Dermis microvascular lymphatic vessel endothelial cell (primary cell): ENCODE data around the gene TRIM44. TPM values are rescaled to one million over a fixed set of nuclear protein-coding genes. Genes with fewer than 3 reads are reported as not detected.
"Not testable (repeated sequence)": the region's sequence is repeated elsewhere in the genome, so short reads cannot be mapped to it uniquely, and the experiment has no call there.

Experiments
- DNase-seq, 2 donors: peaks; one replicate each; pipeline versions ENCODE4 v3.0.0 to v3.0.0-alpha.2; 2010; ENCODE audit warnings: low read depth in 2 of 2
- total RNA-seq: library from RNA; depleted of rRNA; stranded (reverse); fragments of >200 nt; gene quantifications from 2 replicates; pipeline ENCODE4 v1.2.1, GENCODE V29; 2014

The TRIM44 gene
- total RNA-seq, 1 donor from 2014 or later, result 10.7 TPM

GRCh38 chr11:35632301-35632700, 30.3 kb upstream of the TRIM44 start:
- DNase-seq, result no peak

DNA sequence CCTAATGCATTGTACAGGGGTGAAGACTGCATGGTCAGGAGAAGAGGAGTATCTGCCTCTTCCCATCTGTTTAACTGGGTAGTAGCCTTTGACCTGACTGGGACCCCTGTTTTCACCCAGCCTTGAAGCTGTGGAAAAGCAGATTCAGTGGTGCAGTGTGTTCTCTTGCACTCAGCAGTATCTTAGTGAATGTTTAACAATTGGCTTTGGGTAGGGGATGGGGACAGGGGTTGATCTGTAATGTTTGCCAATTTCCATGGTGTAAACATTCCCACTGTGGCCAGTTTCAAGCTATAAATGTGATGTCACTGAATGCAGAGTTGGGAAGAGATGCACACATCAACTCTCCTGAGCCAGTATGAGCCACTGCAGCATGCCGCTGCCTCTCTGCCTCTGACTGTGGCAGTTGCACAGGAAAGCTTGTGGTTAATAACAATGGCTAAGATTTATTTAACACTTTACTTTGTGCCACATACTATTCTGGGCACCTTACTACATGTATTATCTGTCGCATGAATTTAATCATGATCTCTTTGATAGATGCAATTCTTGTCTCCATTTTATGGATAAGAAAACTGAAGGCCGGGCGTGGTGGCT, 28.6 kb upstream of the TRIM44 start:
- DNase-seq, result no peak

- DNase-seq, result no peak
These were observed 26.6 kb upstream of the TRIM44 start for GRCh38 chr11:35635933-35636332.

DNA sequence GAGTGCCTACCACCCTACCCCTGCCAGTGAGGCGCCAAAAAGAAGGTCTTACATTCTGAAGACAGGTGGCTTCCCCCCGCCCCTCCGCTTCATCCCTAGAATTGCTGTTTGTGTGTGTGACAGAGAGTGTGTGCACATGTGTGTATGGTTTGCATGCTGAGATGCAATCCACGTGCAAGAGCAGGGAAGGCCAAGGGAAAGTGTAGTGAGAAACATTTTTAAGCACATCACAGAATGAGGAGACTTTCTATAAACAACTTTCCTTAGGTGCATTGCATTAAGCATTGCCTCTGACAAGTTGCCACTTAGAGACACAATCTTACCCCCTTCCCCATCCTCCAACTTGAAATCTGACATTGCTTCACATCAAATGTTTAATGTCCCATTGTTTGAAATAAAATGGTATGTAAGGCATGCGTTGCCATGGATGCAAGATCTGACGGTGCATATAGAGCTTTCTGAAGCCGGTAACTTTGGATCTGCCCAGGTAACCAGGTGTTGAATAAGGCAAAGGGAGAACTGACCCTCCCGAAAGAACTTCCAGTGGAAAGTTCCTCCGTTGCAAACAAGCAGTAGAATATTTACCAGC, 22.9 kb upstream of the TRIM44 start:
- DNase-seq, result no peak

- DNase-seq, result peak in 1 of 2 donors; percentile 55
These were observed 21.2 kb upstream of the TRIM44 start for GRCh38 chr11:35641171-35641897.

DNA sequence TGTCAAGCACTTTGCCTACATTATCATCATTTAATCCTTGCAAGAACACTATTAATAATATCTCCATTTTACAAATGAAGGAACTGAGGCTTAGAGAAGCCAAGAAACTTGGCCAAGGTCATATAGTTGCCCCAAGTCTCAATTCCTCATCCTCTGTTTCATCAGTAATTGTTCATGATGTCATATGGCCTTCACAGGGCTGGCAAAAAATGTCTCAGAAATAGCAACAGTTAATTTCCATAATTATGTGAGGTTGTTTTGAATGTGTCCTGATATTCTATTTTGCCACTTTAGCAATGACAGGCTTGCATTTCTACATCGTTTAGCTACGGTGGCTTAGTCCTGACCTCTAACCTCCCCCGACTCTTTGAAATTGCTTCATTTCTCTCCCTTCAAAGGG, 20.6 kb upstream of the TRIM44 start:
- no peak for DNase-seq

DNA sequence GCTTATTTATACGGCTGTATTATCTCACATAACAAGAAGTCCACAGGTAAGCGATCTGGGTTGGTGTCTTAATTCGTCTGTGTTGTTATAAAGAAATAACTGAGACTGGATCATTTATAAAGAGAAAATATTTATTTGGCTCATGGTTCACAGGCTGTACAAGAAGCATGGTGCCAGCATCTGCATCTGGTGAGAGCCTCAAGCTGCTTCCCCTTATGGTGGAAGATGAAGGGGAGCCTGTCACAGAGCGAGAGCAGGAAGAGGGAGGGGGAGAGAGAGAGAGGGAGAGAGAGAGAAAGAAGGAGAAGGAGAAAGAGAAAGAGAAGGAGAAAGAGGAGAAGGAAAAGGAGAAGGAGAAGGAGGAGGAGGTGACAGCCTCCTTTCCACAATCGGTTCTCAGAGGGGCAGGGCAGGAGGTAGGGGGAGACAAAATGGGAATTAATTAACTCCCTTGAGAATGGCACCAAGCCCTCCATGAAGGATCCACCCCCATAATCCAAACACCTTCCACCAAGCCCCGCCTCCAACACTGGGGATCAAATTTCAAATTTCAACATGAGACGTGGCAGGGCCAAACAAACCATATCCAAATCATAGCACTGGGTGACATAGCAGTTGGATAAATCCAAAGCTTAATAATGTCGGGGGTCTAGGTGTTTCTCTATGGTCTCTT, 15.0 kb upstream of the TRIM44 start:
- DNase-seq, result no peak

DNA sequence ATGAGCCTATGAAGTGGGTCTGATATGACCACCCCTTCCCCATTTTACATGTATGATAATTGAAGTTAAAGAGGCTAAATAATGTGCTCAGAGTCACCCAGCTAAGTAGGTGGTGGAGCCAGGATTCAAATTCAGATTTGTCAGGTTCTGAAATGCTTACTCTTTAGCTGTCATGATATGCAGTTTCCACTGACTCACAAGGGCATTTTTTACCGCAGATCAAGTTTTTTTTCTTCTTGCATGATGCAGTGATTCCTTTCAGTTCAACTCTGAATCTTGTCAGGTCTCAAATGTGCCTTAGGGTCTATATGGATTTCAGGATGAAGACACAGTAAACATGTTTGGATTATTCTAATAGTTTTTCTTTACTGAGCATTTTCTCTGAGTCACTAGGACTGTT, 12.6 kb upstream of the TRIM44 start:
- DNase-seq, result peak in 1 of 2 donors; percentile 21

GRCh38 chr11:35650467-35650866, 12.1 kb upstream of the TRIM44 start:
- no peak for DNase-seq

DNA sequence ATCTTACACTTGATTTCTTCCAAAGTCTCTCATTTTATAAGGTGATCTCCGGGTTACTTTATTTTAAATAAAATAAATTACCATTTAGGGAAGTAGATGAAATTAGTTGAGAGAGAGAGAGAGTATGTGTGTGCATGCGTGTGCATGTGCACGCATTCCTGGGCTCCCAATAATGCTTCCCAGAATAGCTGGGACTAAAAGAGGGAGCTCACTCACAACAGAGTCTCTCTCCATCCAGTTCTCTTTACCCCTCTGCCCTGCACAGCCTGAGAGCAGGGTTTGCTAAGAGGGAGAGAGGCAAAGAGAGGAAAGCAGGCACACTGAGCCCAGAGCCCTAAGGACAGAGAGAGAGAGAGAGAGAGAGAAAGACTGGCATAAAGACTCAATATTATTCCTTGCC, 11.3 kb upstream of the TRIM44 start:
- no peak for DNase-seq

DNA sequence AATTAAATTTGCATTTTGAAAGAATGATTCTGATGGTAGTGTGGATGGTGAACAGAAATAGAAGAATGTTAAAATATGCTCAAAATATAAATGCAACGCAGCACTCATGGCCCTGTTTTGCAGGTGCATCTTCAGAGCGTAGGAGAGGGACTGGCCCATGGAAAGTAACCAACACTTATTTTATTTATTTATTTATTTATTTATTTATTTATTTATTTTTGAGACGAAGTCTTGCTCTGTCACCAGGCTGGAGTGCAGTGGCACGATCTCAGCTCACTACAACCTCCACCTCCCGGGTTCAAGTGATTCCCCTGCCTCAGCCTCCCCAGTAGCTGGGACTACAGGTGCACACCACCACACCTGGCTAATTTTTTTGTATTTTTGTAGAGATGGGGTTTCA, 9.8 kb upstream of the TRIM44 start:
- DNase-seq, result not testable (repeated sequence)

DNA sequence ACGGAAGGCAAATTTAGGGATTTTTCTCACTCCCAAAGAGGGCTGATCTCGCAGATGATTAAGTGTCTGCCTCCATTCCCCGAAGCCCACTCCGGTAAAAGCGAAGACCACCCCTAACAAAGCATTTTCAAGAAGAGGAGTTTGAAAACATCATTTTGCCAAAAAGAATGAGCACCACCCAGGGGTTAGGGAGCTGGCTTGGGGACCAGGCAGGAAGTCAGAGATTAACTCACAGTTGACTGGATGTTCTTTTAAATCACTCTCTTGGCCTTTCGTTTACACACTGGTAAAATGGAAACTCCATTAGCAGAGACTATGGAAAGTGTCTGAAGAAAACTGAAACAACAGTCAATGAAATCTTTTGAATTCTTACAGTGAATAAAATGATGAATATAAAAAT, 7.9 kb upstream of the TRIM44 start:
- DNase-seq, result no peak

GRCh38 chr11:35655254-35655653, 7.3 kb upstream of the TRIM44 start:
- DNase-seq, result no peak

DNA sequence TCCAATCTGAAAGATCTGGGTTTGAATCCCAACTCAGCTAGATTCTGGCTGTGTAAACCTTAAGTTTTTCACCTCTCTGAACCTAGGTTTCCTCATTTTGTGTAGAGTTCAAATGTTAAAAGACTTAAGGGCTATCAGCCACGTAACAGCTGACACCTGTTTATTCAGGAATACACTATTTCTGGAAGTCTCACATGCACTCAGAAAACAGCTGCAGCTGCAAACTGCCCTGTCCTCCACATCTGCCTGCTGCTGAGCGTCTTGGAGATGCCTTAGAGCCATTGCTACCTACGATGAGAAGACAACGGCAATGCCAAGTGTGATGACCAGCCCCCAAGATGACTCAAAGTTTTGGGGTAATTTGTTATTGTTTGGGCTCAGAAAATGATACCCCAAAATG, 6.7 kb upstream of the TRIM44 start:
- no peak for DNase-seq

- peak in 1 of 2 donors; percentile 31 for DNase-seq
These were observed 4.3 kb upstream of the TRIM44 start for GRCh38 chr11:35658020-35658948.

- no peak for DNase-seq
These were observed 1.0 kb upstream of the TRIM44 start for GRCh38 chr11:35661534-35661933.

DNA sequence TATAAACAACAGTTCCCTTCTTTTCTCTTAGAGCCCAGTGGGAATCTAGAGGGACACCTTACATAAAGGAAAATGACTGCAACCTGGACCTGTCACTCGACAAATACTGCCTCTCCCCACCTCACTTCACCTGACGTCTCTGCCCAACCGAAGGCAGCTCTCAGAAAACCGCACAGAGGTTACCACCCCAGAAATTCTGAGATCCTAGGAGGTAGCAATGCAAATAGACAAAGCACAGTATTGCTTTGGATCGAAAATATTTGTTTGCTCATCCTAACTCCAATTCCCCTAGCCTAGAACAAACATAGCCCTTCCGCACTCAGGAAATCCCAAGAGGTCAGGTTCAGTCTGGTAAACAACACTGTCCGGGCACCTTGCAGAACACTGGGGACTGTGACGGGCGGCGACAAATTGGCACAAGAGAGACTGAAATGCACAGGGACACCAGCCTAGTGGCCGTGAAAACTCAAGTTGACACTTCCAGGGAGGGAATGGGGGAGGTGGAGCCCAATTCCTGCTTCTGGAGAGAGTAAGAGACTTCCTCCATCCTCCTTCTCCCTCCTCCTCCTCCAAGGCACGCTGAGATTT, 420 bp upstream of the TRIM44 start:
- peak in 1 of 2 donors; percentile 27 for DNase-seq

GRCh38 chr11:35663408-35663702, 780 bp downstream of the TRIM44 start:
- no peak for DNase-seq

GRCh38 chr11:35664977-35665441, 2.4 kb downstream of the TRIM44 start:
- no peak for DNase-seq

- DNase-seq, result no peak
These were observed 4.7 kb downstream of the TRIM44 start for GRCh38 chr11:35667257-35667656.

DNA sequence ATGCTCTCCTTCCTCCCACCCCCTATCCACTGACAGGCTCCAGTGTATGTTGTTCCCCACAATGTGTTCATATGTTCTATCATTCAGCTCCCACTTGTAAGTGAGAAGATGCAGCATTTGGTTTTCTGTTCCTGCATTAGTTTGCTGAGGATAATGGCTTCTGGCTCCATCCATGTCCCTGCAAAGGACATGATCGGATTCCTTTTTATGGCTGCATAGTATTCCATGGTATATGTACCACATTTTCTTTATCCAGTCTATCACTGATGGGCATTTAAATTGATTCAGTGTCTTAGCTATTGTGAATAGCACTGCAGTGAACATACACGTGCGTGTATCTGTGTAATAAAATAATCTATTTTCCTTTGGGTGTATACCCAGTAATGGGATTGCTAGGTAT, 5.8 kb downstream of the TRIM44 start:
- DNase-seq, result not testable (repeated sequence)
